H9 (cell line): Measurements from ENCODE around the gene JPT2. TPM values are rescaled to one million over a fixed set of nuclear protein-coding genes. Genes with fewer than 3 reads are reported as not detected.

Experiments used
- DNase-seq: peaks from one replicate; pipeline ENCODE4 v3.0.0-alpha.2; 2017
- H2AFZ ChIP-seq: one replicate; pipeline ENCODE4 v1.6.1; 2013; ENCODE audit warnings: mild to moderate bottlenecking, low read length, control low read depth, moderate library complexity
- H2AK5ac ChIP-seq: 2 replicates; pipeline ENCODE4 v1.6.1; 2013; ENCODE audit warnings: low read length, control low read depth, mixed read lengths; ENCODE audit not compliant: insufficient read length
- H2BK120ac ChIP-seq: one replicate; pipeline ENCODE4 v1.6.1; 2013; ENCODE audit warnings: low read depth, mild to moderate bottlenecking, low read length, control low read depth, inconsistent platforms; ENCODE audit not compliant: poor library complexity, severe bottlenecking
- H2BK12ac ChIP-seq: 2 replicates; pipeline ENCODE4 v1.6.1; 2013; ENCODE audit warnings: low read length, control low read depth, mixed read lengths, low read depth; ENCODE audit not compliant: insufficient read length
- H2BK15ac ChIP-seq: 2 replicates; pipeline ENCODE4 v1.6.1; 2013; ENCODE audit warnings: low read depth, low read length, control low read depth
- H2BK20ac ChIP-seq: one replicate; pipeline ENCODE4 v1.6.1; 2013; ENCODE audit warnings: low read depth, mild to moderate bottlenecking, low read length, control low read depth, inconsistent platforms; ENCODE audit not compliant: poor library complexity, severe bottlenecking
- H2BK5ac ChIP-seq: 2 replicates; pipeline ENCODE4 v1.6.1; 2013; ENCODE audit warnings: low read length, control low read depth, mixed read lengths; ENCODE audit not compliant: insufficient read length
- H3K14ac ChIP-seq: 2 replicates; pipeline ENCODE4 v1.6.1; 2013; ENCODE audit warnings: low read length, control low read depth; ENCODE audit not compliant: insufficient read depth
- H3K18ac ChIP-seq: 2 replicates; pipeline ENCODE4 v1.6.1; 2013; ENCODE audit warnings: low read depth, mild to moderate bottlenecking, mixed read lengths, low read length, control low read depth; ENCODE audit not compliant: insufficient read length
- H3K23ac ChIP-seq: 2 replicates; pipeline ENCODE4 v1.6.1; 2013; ENCODE audit warnings: low read length, control low read depth, mixed read lengths, low read depth; ENCODE audit not compliant: insufficient read length
- H3K23me2 ChIP-seq: 2 replicates; pipeline ENCODE4 v1.6.1; 2013; ENCODE audit warnings: low read depth, mild to moderate bottlenecking, mixed read lengths, low read length, control low read depth; ENCODE audit not compliant: insufficient read length, poor library complexity, severe bottlenecking
- H3K27ac ChIP-seq: 2 replicates; pipeline ENCODE4 v1.5.1; 2013; ENCODE audit warnings: low read length, control low read depth, mixed read lengths, low read depth; ENCODE audit not compliant: insufficient read length
- H3K27me3 ChIP-seq: 2 replicates; pipeline ENCODE4 v1.6.1; 2013; ENCODE audit warnings: low read length, control low read depth, inconsistent platforms; ENCODE audit not compliant: insufficient read depth
- H3K4ac ChIP-seq: 2 replicates; pipeline ENCODE4 v1.6.1; 2013; ENCODE audit warnings: low read depth, mild to moderate bottlenecking, control low read depth, inconsistent platforms, low read length, moderate library complexity
- H3K4me1 ChIP-seq: 2 replicates; pipeline ENCODE4 v1.6.1; 2013; ENCODE audit warnings: low read length, control low read depth, inconsistent platforms; ENCODE audit not compliant: insufficient read depth
- H3K4me2 ChIP-seq: 2 replicates; pipeline ENCODE4 v1.6.1; 2013; ENCODE audit warnings: low read length, control low read depth, mixed read lengths; ENCODE audit not compliant: insufficient read length, insufficient read depth
- H3K56ac ChIP-seq: 2 replicates; pipeline ENCODE4 v1.6.1; 2013; ENCODE audit warnings: low read depth, mild to moderate bottlenecking, mixed read lengths, low read length, control low read depth; ENCODE audit not compliant: insufficient read length
- H3K79me1 ChIP-seq: 2 replicates; pipeline ENCODE4 v1.6.1; 2013; ENCODE audit warnings: low read depth, mild to moderate bottlenecking, moderate library complexity, low read length, control low read depth, inconsistent platforms; ENCODE audit not compliant: insufficient read depth, poor library complexity, severe bottlenecking
- H3K79me2 ChIP-seq: 2 replicates; pipeline ENCODE4 v1.6.1; 2013; ENCODE audit warnings: low read length, control low read depth, inconsistent platforms; ENCODE audit not compliant: insufficient read depth
- H3K9ac ChIP-seq: 2 replicates; pipeline ENCODE4 v1.6.1; 2013; ENCODE audit warnings: low read length, control low read depth, mixed read lengths; ENCODE audit not compliant: insufficient read length; ENCODE audit errors: extremely low read depth
- H3K9me3 ChIP-seq: one replicate; pipeline ENCODE4 v1.6.1; 2013; ENCODE audit warnings: low read depth, low read length, inconsistent platforms; ENCODE audit not compliant: control insufficient read depth
- H3T11ph ChIP-seq: one replicate; pipeline ENCODE4 v1.6.1; 2013; ENCODE audit warnings: mild to moderate bottlenecking, low read length, control low read depth, inconsistent platforms
- H4K20me1 ChIP-seq: one replicate; pipeline ENCODE4 v1.6.1; 2013; ENCODE audit not compliant: control insufficient read depth, insufficient read length, insufficient read depth
- H4K5ac ChIP-seq: 2 replicates; pipeline ENCODE4 v1.6.1; 2013; ENCODE audit warnings: low read depth, mild to moderate bottlenecking, mixed read lengths, low read length, control low read depth; ENCODE audit not compliant: insufficient read length
- H4K8ac ChIP-seq: replicated peaks from 2 replicates; pipeline ENCODE4 v1.6.1; 2013; ENCODE audit warnings: low read length, control low read depth, mixed read lengths, low read depth; ENCODE audit not compliant: insufficient read length
- H4K91ac ChIP-seq: 2 replicates; pipeline ENCODE4 v1.6.1; 2013; ENCODE audit warnings: low read depth, mild to moderate bottlenecking, moderate library complexity, mixed read lengths, low read length, control low read depth; ENCODE audit not compliant: insufficient read length
- H3K27ac Mint-ChIP-seq, 3 experiments: 2 replicates in 2 of 3; 3 replicates in 1 of 3; pipeline ENCODE4 v1.8.0; 2020 to 2021; ENCODE audit warnings: mixed read lengths in 3 of 3, mild to moderate bottlenecking in 1 of 3, moderate library complexity in 1 of 3
- H3K27me3 Mint-ChIP-seq: 2 replicates; pipeline ENCODE4 v1.8.0; 2021; ENCODE audit warnings: low read depth, mild to moderate bottlenecking, moderate library complexity, mixed read lengths
- H3K36me3 Mint-ChIP-seq, 3 experiments: 2 replicates in 2 of 3; 3 replicates in 1 of 3; pipeline ENCODE4 v1.8.0; 2020 to 2021; ENCODE audit warnings: low read depth in 3 of 3, mixed read lengths in 3 of 3; ENCODE audit not compliant: insufficient read depth in 1 of 3
- H3K4me1 Mint-ChIP-seq, 2 experiments: 2 replicates each; pipeline ENCODE4 v1.8.0; 2020; ENCODE audit warnings: mixed read lengths in 2 of 2
- H3K4me3 Mint-ChIP-seq, 2 experiments: 2 replicates in 1 of 2; 3 replicates in 1 of 2; pipeline ENCODE4 v1.8.0; 2020 to 2021; ENCODE audit warnings: mild to moderate bottlenecking in 2 of 2, mixed read lengths in 2 of 2, moderate library complexity in 1 of 2
- H3K9me3 Mint-ChIP-seq, 2 experiments: 2 replicates in 1 of 2; 3 replicates in 1 of 2; pipeline ENCODE4 v1.8.0; 2020; ENCODE audit warnings: mild to moderate bottlenecking in 2 of 2, mixed read lengths in 2 of 2, moderate library complexity in 1 of 2
- CTCF ChIP-seq: fragments of 200-600 bp; sonication (generic); conservative IDR thresholded peaks from 3 replicates; pipeline ENCODE4 v1.8.0; 2021; ENCODE audit warnings: antibody characterized with exemption, mild to moderate bottlenecking
- WGBS: extraction: QIAGEN DNeasy Blood & Tissue Kit; methylation state at CpG from one replicate; pipeline ENCODE4 v1.1.7; 2013; ENCODE audit warnings: missing lambda C conversion rate, low lambda C conversion rate, mixed read lengths; ENCODE audit not compliant: insufficient read length; ENCODE audit errors: extremely low coverage; 5-methylcytosine and 5-hydroxymethylcytosine counted together
- total RNA-seq: library from RNA; stranded (reverse); gene quantifications from 2 replicates; pipeline ENCODE4 v1.2.1, GENCODE V29; 2021

The JPT2 gene
- total RNA-seq, 1 experiment from 2014 or later = 206 TPM

GRCh38 chr16:1723450-1724147 is 45.5 kb downstream of the JPT2 start:
- TF ChIP-seq CTCF = peak; percentile 87
- Histone ChIP-seq H2BK5ac (no peak overlapping the region), H3K79me1 (no peaks in the 10 kb centered on the region), H2AFZ (no peak overlapping the region), H2BK12ac (no peak overlapping the region), H2BK120ac (no peak overlapping the region), H4K20me1 (no peaks in the 10 kb centered on the region), H3K4ac (no peak overlapping the region), H3K23me2 (no peaks in the 10 kb centered on the region), H2BK20ac (no peak overlapping the region), H3T11ph (no peak overlapping the region), H3K27me3 (no peaks in the 10 kb centered on the region), H3K9me3 (no peaks in the 10 kb centered on the region), H3K4me1 (no peaks in the 10 kb centered on the region), H3K56ac (no peak overlapping the region), H4K5ac (no peak overlapping the region), H3K4me2 (no peak overlapping the region), H3K18ac (no peak overlapping the region), H3K9ac (no peak overlapping the region), H3K23ac (no peak overlapping the region), H4K8ac (no peak overlapping the region), H4K91ac (no peak overlapping the region), H3K14ac (no peak overlapping the region), H2BK15ac (no peak overlapping the region), H3K27ac (no peak overlapping the region), H3K79me2 (no peaks in the 10 kb centered on the region), H2AK5ac (no peak overlapping the region)
- Mint-ChIP-seq H3K27me3 (no peaks in the 10 kb centered on the region), H3K4me3 (no peak overlapping the region), H3K27ac (no peak overlapping the region), H3K9me3 (no peaks in the 10 kb centered on the region), H3K4me1 (peaks cover 0 to 7% of the 10 kb centered on the region in 2 experiments; a peak in 3 of 4 replicates), H3K36me3 (peaks cover 0 to 14% (median 12%) of the 10 kb centered on the region in 3 experiments; a peak in 5 of 7 replicates)
- DNase-seq = no peak
- WGBS = no CpG with 5 or more reads among the region's 6 CpGs
